ENCODE measurements around the gene ZNF575.

DNA sequence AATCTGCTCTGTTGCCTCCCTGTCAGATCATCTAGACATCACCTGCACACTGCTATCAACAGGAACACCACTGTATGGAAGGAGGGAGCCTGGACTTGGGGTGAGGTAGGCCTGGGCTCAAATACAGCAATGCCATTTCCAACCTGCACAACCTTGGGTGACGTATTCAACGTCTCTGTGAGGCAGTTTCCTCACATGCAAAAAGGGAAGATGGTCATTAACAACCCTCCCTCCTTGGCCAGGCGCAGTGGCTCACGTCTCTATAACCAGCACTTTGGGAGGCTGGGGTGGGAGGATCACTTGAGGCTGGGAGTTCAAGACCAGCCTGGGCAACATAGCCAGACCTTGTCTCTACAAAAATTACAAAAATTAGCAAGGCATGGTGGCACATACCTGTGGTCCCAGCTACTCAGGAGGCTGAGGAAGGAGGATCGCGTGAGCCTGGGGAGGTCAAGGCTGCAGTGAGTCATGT is 29.3 kb downstream of the ZNF575 start:
- no peak for TF ChIP-seq POLR2AphosphoS5 (IDR thresholded peaks at IDR 0.05; ENCODE audit: low read depth, low read length)
- TF ChIP-seq TAF1 (IDR thresholded peaks at IDR 0.05; ENCODE audit: borderline replicate concordance, insufficient read depth, low read length) = no peak
